HG02642 (cell line): ENCODE measurements around the gene CASD1.

Source experiments
- ATAC-seq: cut with Tn5 transposase; IDR thresholded peaks from one replicate; pipeline ENCODE4 v1.9.1; 2021; ENCODE audit warnings: mild to moderate bottlenecking; ENCODE audit not compliant: unreplicated experiment, poor library complexity

The CASD1 gene

GRCh38 chr7:94512735-94513564 lies 3.3 kb downstream of the CASD1 start:
- ATAC-seq, result no peak

DNA sequence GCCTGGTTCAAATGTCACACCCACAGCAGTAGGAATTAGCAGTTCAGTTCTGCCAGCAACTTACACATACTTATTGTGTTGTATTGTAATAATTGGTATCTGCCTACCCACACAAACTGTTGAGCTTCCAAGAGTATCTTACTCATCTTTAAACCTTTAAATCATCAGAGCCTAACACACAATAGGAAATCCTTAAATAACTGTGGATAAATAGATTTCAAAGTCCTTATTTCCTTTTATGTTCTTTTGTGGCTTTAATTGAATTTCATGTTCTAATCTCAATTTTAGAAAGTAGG lies 3.9 kb downstream of the CASD1 start:
- no peak for ATAC-seq

DNA sequence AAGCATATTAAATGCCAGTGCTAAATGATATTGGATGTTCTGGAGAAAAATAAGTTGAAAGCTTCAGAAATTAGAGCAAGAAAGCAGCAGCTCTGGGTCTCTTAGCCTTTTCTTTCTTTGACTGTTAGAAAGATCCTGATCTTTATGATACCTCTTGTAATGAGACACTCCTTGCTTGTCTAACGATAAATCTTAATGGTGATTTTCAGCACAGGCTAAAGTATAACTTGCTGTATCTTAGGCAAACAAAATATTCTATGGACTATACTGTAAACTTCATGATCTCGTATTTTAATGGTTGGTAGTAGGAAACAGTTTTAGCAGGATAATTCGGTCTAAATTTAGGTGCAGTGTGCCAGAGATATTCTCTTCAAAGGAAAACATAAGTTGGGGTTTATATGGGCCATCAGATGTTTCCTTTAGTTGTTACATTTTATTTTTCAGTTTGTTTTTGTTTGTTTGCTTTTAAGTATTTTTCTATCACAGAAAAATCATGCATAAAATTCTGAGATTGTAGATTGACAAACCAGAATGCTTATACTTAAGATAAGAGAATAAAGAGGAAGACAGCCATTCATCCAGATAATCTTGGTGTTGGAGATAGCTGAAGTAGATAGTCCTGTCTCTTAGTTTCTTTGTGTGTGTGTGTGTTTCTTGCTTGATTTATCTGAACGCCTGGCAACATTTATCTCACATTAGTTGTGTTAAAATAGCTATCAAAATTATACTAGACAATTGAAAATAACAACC lies 4.7 kb downstream of the CASD1 start:
- ATAC-seq, result no peak

- ATAC-seq, result no peak
Measured at GRCh38 chr7:94514917-94515316, 5.3 kb downstream of the CASD1 start.

DNA sequence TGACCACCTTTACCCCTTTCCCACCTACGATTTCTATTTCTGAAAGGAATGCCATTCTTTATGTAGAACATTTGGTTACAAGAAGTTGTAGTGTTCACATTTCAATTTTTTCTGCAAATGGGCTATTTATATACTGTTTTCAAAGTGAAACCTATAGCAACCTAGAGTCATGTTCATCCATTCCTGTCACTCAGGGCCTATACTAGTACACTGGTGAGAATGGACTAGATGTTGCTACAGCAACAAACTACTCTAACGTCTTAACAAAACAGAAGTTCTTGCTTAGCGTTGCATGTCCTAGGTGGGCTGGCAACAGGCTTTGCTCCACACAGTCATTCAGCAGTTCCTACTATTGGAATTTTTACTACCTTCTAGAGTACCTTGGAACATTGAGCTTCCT lies 16.3 kb downstream of the CASD1 start:
- ATAC-seq, result no peak

- ATAC-seq, result no peak
Measured at GRCh38 chr7:94529516-94529915, 19.9 kb downstream of the CASD1 start.

DNA sequence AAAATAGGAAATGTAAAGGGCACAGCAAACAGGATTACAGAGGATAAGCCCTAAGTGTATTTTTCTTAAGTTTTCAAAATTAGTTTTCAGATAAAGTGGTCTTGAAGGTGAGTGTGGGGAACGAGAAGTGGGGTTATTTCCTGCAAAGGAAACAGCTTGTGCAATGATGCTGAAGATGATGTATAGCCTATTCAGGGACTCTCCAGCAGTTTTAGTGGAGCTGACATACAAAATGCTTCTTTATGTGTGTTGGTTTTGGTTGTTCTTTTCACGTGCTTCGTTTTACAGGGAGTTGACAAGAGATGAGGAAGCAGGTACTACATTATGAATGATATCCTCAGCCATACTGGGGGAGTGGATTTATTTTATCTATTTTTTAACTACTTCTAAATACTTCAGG lies 20.5 kb downstream of the CASD1 start:
- ATAC-seq, result no peak

DNA sequence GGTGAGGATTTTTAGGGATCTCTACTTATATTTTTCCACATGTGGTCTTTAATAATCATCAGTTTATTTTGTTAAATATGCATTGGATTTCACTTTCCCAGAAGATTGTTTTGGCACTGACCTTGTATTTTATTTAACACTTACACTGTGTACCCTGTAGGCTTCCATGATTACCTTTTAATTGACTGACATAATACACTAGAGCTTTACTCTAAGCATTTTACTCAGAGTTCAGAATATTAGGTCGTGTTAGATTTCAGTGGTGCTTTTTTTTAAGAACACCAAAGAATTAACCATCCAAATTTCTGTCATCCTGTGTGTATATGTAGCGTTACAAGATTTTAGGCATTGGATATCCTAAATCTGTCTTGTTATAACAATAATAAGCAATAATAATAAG lies 23.1 kb downstream of the CASD1 start:
- ATAC-seq, result no peak

GRCh38 chr7:94540428-94540827 lies 30.8 kb downstream of the CASD1 start:
- ATAC-seq, result no peak

DNA sequence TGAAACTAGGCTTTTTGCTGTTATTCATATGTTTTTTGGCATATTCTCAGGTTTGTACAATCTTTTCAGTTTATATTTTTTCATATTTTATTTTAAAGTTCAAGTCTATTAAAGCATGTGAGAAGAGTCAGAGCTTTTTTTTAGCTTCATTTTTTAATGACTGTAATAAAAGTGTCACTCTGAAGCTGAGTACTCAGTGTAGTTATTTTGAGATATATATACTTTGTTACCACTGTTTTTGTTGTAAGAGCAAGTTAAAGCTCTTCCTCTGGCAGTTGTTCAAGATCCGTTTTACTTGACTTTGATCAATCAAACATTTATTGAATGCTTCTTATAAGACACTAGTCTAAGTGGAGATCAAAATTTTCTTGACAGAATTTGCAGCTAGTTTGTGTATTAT lies 37.5 kb downstream of the CASD1 start:
- no peak for ATAC-seq

- ATAC-seq, result no peak
Measured at GRCh38 chr7:94556028-94556427, 46.4 kb downstream of the CASD1 start.

- ATAC-seq, result no peak
Measured at GRCh38 chr7:94557215-94557614, 47.6 kb downstream of the CASD1 start.

DNA sequence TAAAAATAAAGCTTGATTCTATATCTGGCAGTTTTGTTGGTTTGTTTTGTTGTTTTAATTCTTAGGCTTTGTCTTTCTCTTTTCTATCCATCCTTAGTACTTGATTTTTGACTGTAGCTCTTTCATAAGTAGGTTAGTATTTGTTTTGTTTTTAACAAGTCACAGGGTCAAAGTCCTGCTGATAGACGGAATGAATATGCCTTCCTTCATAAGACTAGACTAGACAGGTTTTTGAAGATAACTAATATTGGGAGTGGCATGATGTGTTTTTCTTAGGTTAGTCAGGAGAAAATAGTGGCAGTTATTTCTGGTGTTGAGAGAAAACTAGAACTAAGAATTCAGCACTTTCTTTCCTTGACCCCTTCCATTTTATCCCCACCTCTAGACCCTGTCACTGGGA lies 50.4 kb downstream of the CASD1 start:
- ATAC-seq, result no peak

- no peak for ATAC-seq
Measured at GRCh38 chr7:94561841-94562514, 52.4 kb downstream of the CASD1 start.

DNA sequence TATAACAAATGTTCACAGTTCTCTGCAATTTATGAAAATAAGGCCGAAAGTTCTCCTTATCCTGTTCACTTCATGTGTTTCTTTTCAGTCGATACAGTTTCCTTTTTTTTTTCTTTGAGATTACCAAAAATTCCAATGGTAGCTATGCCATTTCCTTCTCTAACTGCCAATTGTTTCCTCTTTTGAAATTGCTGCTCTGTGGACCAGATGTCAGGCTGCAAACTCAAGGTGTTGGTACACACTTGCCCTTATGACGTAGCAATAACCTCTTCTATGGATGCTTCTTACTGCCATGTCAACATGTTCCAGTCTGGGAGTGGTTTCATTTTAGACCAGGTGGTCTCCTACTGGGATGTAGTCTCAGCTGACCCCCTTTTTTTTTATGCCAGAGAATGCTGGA lies 52.9 kb downstream of the CASD1 start:
- no peak for ATAC-seq

DNA sequence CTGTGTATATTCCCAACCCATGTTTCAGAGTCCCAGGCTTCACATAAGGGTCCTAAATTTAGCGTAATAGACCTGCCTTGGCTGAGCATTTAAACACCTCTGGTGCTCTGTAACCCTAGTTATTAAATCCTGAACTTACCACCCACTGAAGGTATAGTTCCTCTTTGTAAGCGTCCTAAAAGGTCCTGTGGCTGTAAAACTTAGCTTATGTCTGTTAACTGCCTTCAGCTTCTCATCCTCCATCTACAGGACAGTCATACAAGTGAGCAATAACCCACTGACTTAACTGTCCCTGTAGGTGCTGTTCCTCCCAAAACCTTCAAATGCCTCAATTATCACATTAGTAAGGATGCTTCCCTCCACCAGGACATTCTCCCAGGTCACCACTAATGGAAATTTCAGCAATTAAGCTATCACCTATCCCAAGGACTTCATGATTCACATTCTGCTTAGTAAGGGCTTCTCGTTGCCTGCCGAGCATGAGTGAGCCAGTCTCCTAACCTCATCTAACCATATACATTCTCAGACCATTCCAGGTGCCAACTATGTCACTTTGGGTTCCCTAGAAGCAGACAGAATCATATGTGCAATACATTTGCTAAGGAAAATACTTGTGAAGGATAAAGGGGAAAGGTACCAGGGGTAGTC lies 55.8 kb downstream of the CASD1 start:
- ATAC-seq, result no peak

DNA sequence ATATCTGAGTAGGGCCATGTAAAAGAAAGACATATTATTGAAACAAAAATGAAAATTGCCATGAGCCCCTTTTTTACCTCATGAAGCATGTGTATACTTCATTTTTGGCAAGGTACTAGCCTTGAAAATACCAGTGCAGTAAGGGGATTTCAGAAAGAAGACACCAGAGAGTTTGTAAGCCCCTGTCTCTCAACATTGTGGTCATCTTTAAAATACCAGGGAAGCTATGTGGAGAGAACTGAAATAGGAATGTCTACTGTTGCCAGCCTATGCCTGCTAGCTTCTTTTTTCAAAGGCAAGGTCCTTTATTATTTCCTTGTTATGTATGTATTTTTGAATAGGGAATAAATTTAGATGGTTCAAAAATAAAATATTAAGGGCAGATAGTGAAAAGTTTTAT lies 57.8 kb downstream of the CASD1 start:
- ATAC-seq, result no peak

- no peak for ATAC-seq
Measured at GRCh38 chr7:94571816-94572215, 62.2 kb downstream of the CASD1 start.

- no peak for ATAC-seq
Measured at GRCh38 chr7:94575646-94576045, 66.0 kb downstream of the CASD1 start.

DNA sequence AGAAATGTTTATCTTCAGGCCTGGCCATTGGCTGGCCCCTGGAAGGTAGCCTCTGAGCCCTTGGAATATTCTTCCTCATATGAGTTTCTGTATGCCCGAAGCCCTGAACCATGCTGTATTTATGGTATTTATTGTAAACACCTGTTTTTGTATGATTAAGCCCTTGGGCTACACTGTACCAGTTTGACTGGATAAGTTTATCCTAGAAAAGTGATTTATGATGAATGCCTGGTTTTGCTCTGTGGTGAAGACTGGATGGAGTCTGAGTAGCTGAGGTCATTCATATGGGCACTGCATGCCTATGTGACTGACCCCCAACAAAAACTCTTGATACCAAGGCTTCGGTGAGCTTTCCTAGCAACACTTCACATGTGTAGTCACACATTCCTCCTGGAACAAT lies 66.7 kb downstream of the CASD1 start:
- ATAC-seq, result no peak

DNA sequence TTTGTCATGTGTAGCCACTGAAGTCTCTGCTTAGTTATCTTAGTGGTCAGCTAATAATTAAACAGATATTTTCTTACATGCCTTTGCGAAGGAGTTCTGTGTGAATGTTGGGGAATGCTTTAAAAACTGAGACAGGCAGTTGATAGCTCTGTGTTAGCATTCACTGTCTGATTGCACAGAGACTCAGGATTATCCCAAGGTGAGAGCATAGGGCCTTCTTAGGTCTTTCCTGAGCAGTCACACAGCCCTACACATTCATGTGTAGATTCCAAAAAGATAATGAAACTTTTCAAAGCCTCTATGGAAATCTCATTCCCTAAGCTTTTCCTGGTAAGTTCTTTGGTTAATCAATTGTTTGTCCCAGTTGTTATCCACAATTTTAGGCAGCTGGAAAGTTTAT lies 67.7 kb downstream of the CASD1 start:
- no peak for ATAC-seq
